ENCODE data around the gene VASN. TPM values are rescaled to one million over a fixed set of nuclear protein-coding genes. Genes with fewer than 3 reads are reported as not detected.

The VASN gene
- total RNA-seq, 4 donors from 2014 or later = 7.1 to 31.3 (median 21.7) TPM

GRCh38 chr16:4426722-4427372, 55.2 kb downstream of the VASN start:
- TF ChIP-seq CTCF (IDR thresholded peaks at IDR 0.05) = no peak
- no peak for TF ChIP-seq POLR2A (IDR thresholded peaks at IDR 0.05; ENCODE audit: low read depth)
- intact Hi-C loops (cut with DNase I) = no loop called here
- H3K27ac ChIP-seq (replicated peaks in 1 of 4) = peak overlapping the region in 2 of 4 donors; percentile 95 to 98
- no peak for DNase-seq (ENCODE audit: extremely low spot score)
- H3K27me3 ChIP-seq = no peaks in the 10 kb centered on the region
- WGBS = 88% methylated on average over 12 of the region's 12 CpGs
- H3K36me3 ChIP-seq = peaks cover 0 to 16% (median 3%) of the 10 kb centered on the region in 4 donors
- H3K4me1 ChIP-seq = peaks cover 20 to 30% (median 26%) of the 10 kb centered on the region in 4 donors
- no peaks in the 10 kb centered on the region for H3K9me3 ChIP-seq
- peak overlapping the region; percentile 83 to 98 (median 91) for H3K4me3 ChIP-seq

- Histone ChIP-seq H3K27ac (replicated peaks in 1 of 4) (no peak overlapping the region), H3K9me3 (no peaks in the 10 kb centered on the region), H3K4me3 (no peak overlapping the region), H3K36me3 (peaks cover 0 to 29% (median 11%) of the 10 kb centered on the region in 4 donors), H3K4me1 (peaks cover 20 to 30% (median 26%) of the 10 kb centered on the region in 4 donors), H3K27me3 (no peaks in the 10 kb centered on the region)
- intact Hi-C loops (cut with DNase I) = no loop called here
- no peak for TF ChIP-seq CTCF (IDR thresholded peaks at IDR 0.05)
- no peak for TF ChIP-seq EP300 (IDR thresholded peaks at IDR 0.05)
- no peak for TF ChIP-seq POLR2AphosphoS5 (IDR thresholded peaks at IDR 0.05)
- TF ChIP-seq POLR2A (IDR thresholded peaks at IDR 0.05; ENCODE audit: low read depth) = no peak
- DNase-seq (ENCODE audit: extremely low spot score) = no peak
- WGBS = 97% methylated on average over 7 of the region's 7 CpGs
These were observed 56.9 kb downstream of the VASN start for GRCh38 chr16:4428500-4428899.

GRCh38 chr16:4431023-4431422, 59.4 kb downstream of the VASN start:
- no peaks in the 10 kb centered on the region for H3K27me3 ChIP-seq
- WGBS = 90% methylated on average over 9 of the region's 9 CpGs
- no peak overlapping the region for H3K27ac ChIP-seq (replicated peaks in 1 of 4)
- peaks cover 6 to 53% (median 26%) of the 10 kb centered on the region in 4 donors for H3K36me3 ChIP-seq
- H3K9me3 ChIP-seq = no peaks in the 10 kb centered on the region
- H3K4me3 ChIP-seq = no peak overlapping the region
- DNase-seq (ENCODE audit: extremely low spot score) = no peak
- intact Hi-C loops (cut with DNase I) = no loop called here
- H3K4me1 ChIP-seq = peaks cover 13 to 23% (median 20%) of the 10 kb centered on the region in 4 donors
- TF ChIP-seq CTCF (IDR thresholded peaks at IDR 0.05) (no peak), POLR2AphosphoS5 (IDR thresholded peaks at IDR 0.05) (no peak), POLR2A (IDR thresholded peaks at IDR 0.05; ENCODE audit: low read depth) (no peak), EP300 (IDR thresholded peaks at IDR 0.05) (no peak)

Small RNA genes lying within 50 kb of the gene (small RNA-seq; reads per million reads assigned to genes)
- 0 reads per million in 3 donors for gene AC012676.2

Other genes starting within 250 kb of the VASN start
- 1 to 10 TPM in 3 of 4 donors, under 1 TPM in 1; 0.83 to 2.2 (median 1.5) TPM for gene SRL, start 129.8 kb upstream of the VASN start, total RNA-seq
- gene TFAP4, start 98.8 kb upstream of the VASN start, total RNA-seq = 1 to 10 TPM; 2.8 to 4.6 (median 3.7) TPM
- 10 to 100 TPM; 10.8 to 32.6 (median 14.9) TPM for gene GLIS2, start 55.8 kb upstream of the VASN start, total RNA-seq
- 10 to 100 TPM; 24.5 to 44.1 (median 40.2) TPM for gene PAM16, start 20.5 kb upstream of the VASN start, total RNA-seq
- gene CORO7, start 44.7 kb downstream of the VASN start, total RNA-seq = 10 to 100 TPM; 11.6 to 24.6 (median 21.3) TPM
- 10 to 100 TPM; 40.6 to 51.2 (median 45.9) TPM for gene DNAJA3, start 54.0 kb downstream of the VASN start, total RNA-seq
- 10 to 100 TPM; 29.1 to 50.0 (median 45.3) TPM for gene NMRAL1, start 102.8 kb downstream of the VASN start, total RNA-seq
- 10 to 100 TPM; 26.6 to 45.9 (median 44.7) TPM for gene HMOX2, start 104.5 kb downstream of the VASN start, total RNA-seq
- 10 to 100 TPM; 18.3 to 33.4 (median 28.3) TPM for gene CDIP1, start 166.9 kb downstream of the VASN start, total RNA-seq
- not detected for gene C16orf96, start 184.5 kb downstream of the VASN start, total RNA-seq
- 10 to 100 TPM; 11.2 to 34.6 (median 17.9) TPM for gene UBALD1, start 243.0 kb downstream of the VASN start, total RNA-seq